Endothelial cell of umbilical vein (primary cell): ENCODE results near the gene OTUD7B. TPM values are rescaled to one million over a fixed set of nuclear protein-coding genes. Genes with fewer than 3 reads are reported as not detected.

Experiments
- BruUV-seq: library from RNA; stranded (reverse); fragments of 400-500 nt; replicated peaks from 2 replicates; lab custom pipeline; 2021; lab: Mats Ljungman, UMichigan
- CTCF ChIA-PET: fragments of 300-600, 350-600 bp; sonication (Branson Sonifier 250); formaldehyde crosslinking; loops from one replicate; lab custom pipeline; 2021; ENCODE audit warnings: antibody characterized with exemption, inconsistent platforms; lab: Charles Lee
- POLR2A ChIA-PET: fragments of 300-600, 350-600 bp; sonication (Branson Sonifier 250); formaldehyde crosslinking; loops from one replicate; lab custom pipeline; 2021; ENCODE audit warnings: antibody characterized with exemption, inconsistent platforms; lab: Charles Lee
- DNase-seq: peaks from one replicate; pipeline ENCODE4 v3.0.0-alpha.2; 2011; ENCODE audit warnings: low read depth, low spot score
- FAIRE-seq: peaks from 2 replicates; lab custom pipeline; 2011; peaks lifted over from hg19 to GRCh38; lab: Jason Lieb, UNC
- H2AFZ ChIP-seq: 2 replicates; pipeline ENCODE4 v1.6.0; 2012; ENCODE audit warnings: low read depth, low read length, control low read depth, inconsistent platforms
- H3K27ac ChIP-seq: 2 replicates; pipeline ENCODE4 v1.5.1; 2011; ENCODE audit warnings: low read depth, mild to moderate bottlenecking, control low read depth, low read length, moderate library complexity; ENCODE audit not compliant: insufficient read depth
- H3K27me3 ChIP-seq, 2 experiments: 2 replicates each; pipeline versions ENCODE4 v1.6.0 to v1.6.1; 2011; ENCODE audit warnings: low read length in 2 of 2, mixed read lengths in 1 of 2; ENCODE audit not compliant: control insufficient read depth in 2 of 2, insufficient read depth in 2 of 2
- H3K36me3 ChIP-seq, 2 experiments: 2 replicates in 1 of 2; 3 replicates in 1 of 2; pipeline ENCODE4 v1.5.1; 2011; ENCODE audit warnings: low read length in 2 of 2, mild to moderate bottlenecking in 1 of 2, moderate library complexity in 1 of 2; ENCODE audit not compliant: control insufficient read depth in 2 of 2, insufficient read depth in 2 of 2; ENCODE audit errors: extremely low read depth in 1 of 2
- H3K4me1 ChIP-seq: 3 replicates; pipeline ENCODE4 v1.5.1; 2011; ENCODE audit warnings: mild to moderate bottlenecking, low read length; ENCODE audit not compliant: control insufficient read depth, insufficient read depth; ENCODE audit errors: extremely low read depth
- H3K4me2 ChIP-seq: 2 replicates; pipeline ENCODE4 v1.6.1; 2011; ENCODE audit warnings: low read length, control low read depth, mixed read lengths; ENCODE audit not compliant: insufficient read depth
- H3K4me3 ChIP-seq, 3 experiments: fragments of 200-600 bp in 1 of 3; sonication (generic), shearing (Covaris generic) in 1 of 3; replicated peaks in 1 of 3; 2 replicates each; pipeline ENCODE4 v1.5.1; 2011 to 2016; ENCODE audit warnings: control low read depth in 3 of 3, low read length in 3 of 3, mild to moderate bottlenecking in 2 of 3, inconsistent platforms in 1 of 3, low read depth in 1 of 3, moderate library complexity in 1 of 3; ENCODE audit not compliant: insufficient read depth in 1 of 3
- H3K79me2 ChIP-seq: 2 replicates; pipeline ENCODE4 v1.6.0; 2012; ENCODE audit warnings: low read length, inconsistent platforms; ENCODE audit not compliant: control insufficient read depth, insufficient read depth
- H3K9ac ChIP-seq: replicated peaks from 2 replicates; pipeline ENCODE3; 2011; ENCODE audit warnings: low read length, control low read depth; ENCODE audit not compliant: insufficient read depth; ENCODE audit errors: extremely low read depth
- H3K9me1 ChIP-seq: replicated peaks from 3 replicates; pipeline ENCODE4 v1.6.0; 2011; ENCODE audit warnings: mild to moderate bottlenecking, low read length; ENCODE audit not compliant: control insufficient read depth, insufficient read depth; ENCODE audit errors: extremely low read depth
- H3K9me3 ChIP-seq: replicated peaks from 2 replicates; pipeline ENCODE4 v1.5.1; 2012; ENCODE audit warnings: low read length, inconsistent platforms; ENCODE audit not compliant: control insufficient read depth, insufficient read depth
- H4K20me1 ChIP-seq: replicated peaks from 2 replicates; pipeline ENCODE3; 2011; ENCODE audit warnings: mild to moderate bottlenecking, low read length; ENCODE audit not compliant: control insufficient read depth, insufficient read depth; ENCODE audit errors: extremely low read depth
- EZH2 ChIP-seq: IDR thresholded peaks from 2 replicates; pipeline ENCODE4 v1.6.1; 2012; ENCODE audit warnings: borderline replicate concordance, low read depth, mild to moderate bottlenecking, moderate library complexity, low read length, inconsistent platforms; ENCODE audit not compliant: severe bottlenecking
- FOS ChIP-seq: IDR thresholded peaks from 2 replicates; pipeline ENCODE4 v1.6.1; 2011; ENCODE audit warnings: mild to moderate bottlenecking, low read length, moderate library complexity, borderline replicate concordance; ENCODE audit not compliant: insufficient read depth
- GATA2 ChIP-seq: IDR thresholded peaks from 2 replicates; pipeline ENCODE4 v1.7.0; 2011; ENCODE audit warnings: low read depth, mild to moderate bottlenecking, moderate library complexity, mixed read lengths, low read length; ENCODE audit not compliant: insufficient read length, insufficient read depth
- JUN ChIP-seq: IDR thresholded peaks from 2 replicates; pipeline ENCODE4 v1.6.1; 2011; ENCODE audit warnings: borderline replicate concordance, low read depth; ENCODE audit not compliant: insufficient read length, insufficient read depth
- MAX ChIP-seq: IDR thresholded peaks from 2 replicates; pipeline ENCODE4 v1.6.1; 2011; ENCODE audit not compliant: insufficient read depth, insufficient read length
- MYC ChIP-seq: IDR thresholded peaks from one replicate; pipeline ENCODE4 v1.6.1; 2011; ENCODE audit warnings: mild to moderate bottlenecking, low read depth, low read length
- POLR2A ChIP-seq: IDR thresholded peaks from 2 replicates; pipeline ENCODE4 v1.6.1; 2012; ENCODE audit warnings: low read depth, mild to moderate bottlenecking, control low read depth, low read length
- POLR2AphosphoS5 ChIP-seq: IDR thresholded peaks from 2 replicates; pipeline ENCODE4 v1.6.1; 2012; ENCODE audit warnings: low read depth, mild to moderate bottlenecking, control low read depth, low read length, moderate library complexity; ENCODE audit not compliant: insufficient read depth
- dilution Hi-C: fragments of 300-500 bp; cut with MboI; formaldehyde crosslinking; loops from one replicate; pipeline ENCODE4 v1.15.0; 2019; ENCODE audit warnings: low sequenced_read_pairs; ENCODE audit not compliant: extremely low pct_ligation_motif_present
- intact Hi-C: fragments of 100-400 bp; cut with micrococcal nuclease; formaldehyde crosslinking; loops from one replicate; pipeline ENCODE4 v1.10.0; 2022
- polyA plus RNA-seq, 4 experiments: library from polyadenylated mRNA; depleted of rRNA in 3 of 4; stranded (reverse) in 3 of 4; unstranded in 1 of 4; fragments of >200 nt; gene quantifications; 2 replicates each; pipeline versions ENCODE4 v1.2.1 to v1.2.3, GENCODE V29; 2011 to 2012; ENCODE audit warnings: missing spikeins in 1 of 4
- total RNA-seq: library from RNA; stranded (reverse); gene quantifications from 2 replicates; pipeline ENCODE4 v1.2.3, GENCODE V29; 2021
- TF ChIP-seq, protein P1 (sequence below), 2 donors: IDR thresholded peaks; 1 replicate in 1 of 2; 2 replicates in 1 of 2; pipeline ENCODE4 v1.5.1; 2011; ENCODE audit warnings: low read length in 2 of 2, mild to moderate bottlenecking in 2 of 2, moderate library complexity in 2 of 2, control low read depth in 1 of 2, inconsistent platforms in 1 of 2, low read depth in 1 of 2; ENCODE audit not compliant: insufficient read depth in 1 of 2; ENCODE audit errors: extremely low read depth in 1 of 2

The OTUD7B gene
- total and polyA plus RNA-seq, 2 donors (not counting 3 experiments of a cell fraction or from before 2014, with no cell fraction given) = 4.3 to 22.8 TPM

DNA sequence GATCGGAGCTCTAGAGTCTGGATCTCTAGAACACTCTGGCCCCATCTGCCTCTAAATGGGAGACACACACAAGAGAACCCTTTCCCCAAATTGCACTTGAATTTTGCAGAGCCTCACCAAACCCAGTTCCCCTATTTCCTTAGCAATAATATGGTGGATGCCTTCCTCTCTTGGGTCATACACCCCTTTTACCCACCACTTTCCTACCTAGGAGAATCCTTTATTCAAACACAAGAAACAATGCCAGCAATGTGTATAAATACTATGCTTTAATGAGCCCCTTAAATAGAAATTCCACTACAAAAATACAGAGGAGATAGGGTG is 82.2 kb downstream of the OTUD7B start:
- peak overlapping the region; percentile 97 for H3K4me2 ChIP-seq
- H3K27me3 ChIP-seq = no peaks in the 10 kb centered on the region
- ChIA-PET CTCF (interaction anchor here (0.7 to 1.1 kb wide), 3 partner anchors 9 to 259 kb away, joined by 3 read pairs; no protein-coding TSS in a partner anchor), POLR2A (interaction anchor here (1.0 kb wide), 1 partner anchor 41 kb away, joined by 7 read pairs; a partner anchor contains a TSS)
- BruUV-seq = no TSS peak
- no peak for TF ChIP-seq FOS
- no peak for TF ChIP-seq POLR2AphosphoS5
- TF ChIP-seq MAX = no peak
- TF ChIP-seq, protein P1, sequence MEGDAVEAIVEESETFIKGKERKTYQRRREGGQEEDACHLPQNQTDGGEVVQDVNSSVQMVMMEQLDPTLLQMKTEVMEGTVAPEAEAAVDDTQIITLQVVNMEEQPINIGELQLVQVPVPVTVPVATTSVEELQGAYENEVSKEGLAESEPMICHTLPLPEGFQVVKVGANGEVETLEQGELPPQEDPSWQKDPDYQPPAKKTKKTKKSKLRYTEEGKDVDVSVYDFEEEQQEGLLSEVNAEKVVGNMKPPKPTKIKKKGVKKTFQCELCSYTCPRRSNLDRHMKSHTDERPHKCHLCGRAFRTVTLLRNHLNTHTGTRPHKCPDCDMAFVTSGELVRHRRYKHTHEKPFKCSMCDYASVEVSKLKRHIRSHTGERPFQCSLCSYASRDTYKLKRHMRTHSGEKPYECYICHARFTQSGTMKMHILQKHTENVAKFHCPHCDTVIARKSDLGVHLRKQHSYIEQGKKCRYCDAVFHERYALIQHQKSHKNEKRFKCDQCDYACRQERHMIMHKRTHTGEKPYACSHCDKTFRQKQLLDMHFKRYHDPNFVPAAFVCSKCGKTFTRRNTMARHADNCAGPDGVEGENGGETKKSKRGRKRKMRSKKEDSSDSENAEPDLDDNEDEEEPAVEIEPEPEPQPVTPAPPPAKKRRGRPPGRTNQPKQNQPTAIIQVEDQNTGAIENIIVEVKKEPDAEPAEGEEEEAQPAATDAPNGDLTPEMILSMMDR (IDR thresholded peaks at IDR 0.05; ENCODE audit: extremely low read depth in 1 of 2, insufficient read depth in 1 of 2, low read depth in 1 of 2, low read length in 2 of 2) = no peak
- no peak for TF ChIP-seq POLR2A
- no peak for TF ChIP-seq JUN
- no peak for TF ChIP-seq GATA2
- no peak for TF ChIP-seq MYC
- TF ChIP-seq EZH2 = no peak
- DNase-seq = no peak
- intact Hi-C loops (no loop called here), dilution Hi-C loops (no loop called here)
- peak overlapping the region; percentile 74 for H3K27ac ChIP-seq
- H3K36me3 ChIP-seq = peaks cover 14 to 24% of the 10 kb centered on the region in 2 experiments
- H3K9ac ChIP-seq = peak overlapping the region; percentile 86
- H3K4me3 ChIP-seq = peak overlapping the region; percentile 65 to 88 (median 77)
- peaks cover 27% of the 10 kb centered on the region for H3K4me1 ChIP-seq
- no peaks in the 10 kb centered on the region for H3K9me3 ChIP-seq
- H4K20me1 ChIP-seq = no peaks in the 10 kb centered on the region
- H3K79me2 ChIP-seq = peaks cover 30% of the 10 kb centered on the region
- H2AFZ ChIP-seq = peak overlapping the region; percentile 45
- FAIRE-seq = peak; percentile 21
- no peaks in the 10 kb centered on the region for H3K9me1 ChIP-seq
